Panc1 (cell line): ENCODE data around the gene GBP6. TPM values are rescaled to one million over a fixed set of nuclear protein-coding genes. Genes with fewer than 3 reads are reported as not detected.
"Not testable (repeated sequence)": the region's sequence is repeated elsewhere in the genome, so short reads cannot be mapped to it uniquely, and the experiment has no call there.

Experiments
- ATAC-seq: fragments of 200-7000 bp; cut with Tn5 transposase; 2 replicates; pipeline ENCODE4 v1.9.1; 2020; ENCODE audit warnings: mild to moderate bottlenecking, moderate library complexity
- BruUV-seq: library from RNA; stranded (reverse); fragments of 400-500 nt; replicated peaks from 2 replicates; lab custom pipeline; 2021; lab: Mats Ljungman, UMichigan
- CTCF ChIA-PET: fragments of 300-600 bp; sonication (Branson Sonifier 250); formaldehyde crosslinking; loops from one replicate; lab custom pipeline; 2022; ENCODE audit warnings: antibody characterized with exemption; lab: Charles Lee
- POLR2A ChIA-PET: fragments of 300-600 bp; sonication (Branson Sonifier 250); formaldehyde crosslinking; loops from one replicate; lab custom pipeline; 2022; ENCODE audit warnings: antibody characterized with exemption; lab: Charles Lee
- DNase-seq: peaks from one replicate; pipeline ENCODE4 v3.0.0-alpha.2; 2010; ENCODE audit warnings: low read depth, low spot score
- H3K27ac ChIP-seq: 2 replicates; pipeline ENCODE4 v1.5.1; 2011; ENCODE audit warnings: mild to moderate bottlenecking, low read length, inconsistent platforms
- H3K27me3 ChIP-seq: fragments of 200-500 bp; sonication (Bioruptor generic); 2 replicates; pipeline ENCODE4 v1.6.0; 2014; ENCODE audit warnings: low read length, inconsistent platforms; ENCODE audit not compliant: control insufficient read depth, insufficient read depth
- H3K36me3 ChIP-seq: fragments of 200-500 bp; sonication (Bioruptor generic); 2 replicates; pipeline ENCODE4 v1.5.1; 2014; ENCODE audit warnings: inconsistent platforms, mild to moderate bottlenecking, low read length, moderate library complexity; ENCODE audit not compliant: control insufficient read depth, insufficient read depth
- H3K4me1 ChIP-seq: 2 replicates; pipeline ENCODE4 v1.5.1; 2011; ENCODE audit warnings: inconsistent platforms, mild to moderate bottlenecking, low read length, moderate library complexity; ENCODE audit not compliant: control insufficient read depth, insufficient read depth
- H3K4me3 ChIP-seq, 2 experiments: 2 replicates each; pipeline ENCODE4 v1.5.1; 2011 to 2012; ENCODE audit warnings: low read depth in 2 of 2, low read length in 2 of 2, mild to moderate bottlenecking in 2 of 2, inconsistent platforms in 1 of 2, moderate library complexity in 1 of 2
- H3K9me3 ChIP-seq: fragments of 200-500 bp; sonication (Bioruptor generic); 2 replicates; pipeline ENCODE4 v1.5.1; 2014; ENCODE audit warnings: low read depth, mild to moderate bottlenecking, inconsistent platforms, low read length, moderate library complexity; ENCODE audit not compliant: control insufficient read depth, insufficient read depth
- CTCF ChIP-seq: fragments of 450-650 bp; IDR thresholded peaks from 2 replicates; pipeline ENCODE4 v1.5.1; 2017; ENCODE audit warnings: mild to moderate bottlenecking
- POLR2AphosphoS5 ChIP-seq: IDR thresholded peaks from 2 replicates; pipeline ENCODE4 v1.6.1; 2012; ENCODE audit warnings: mild to moderate bottlenecking, low read depth, low read length, moderate library complexity
- SIN3A ChIP-seq: IDR thresholded peaks from 2 replicates; pipeline ENCODE4 v1.6.1; 2012; ENCODE audit warnings: low read depth, mild to moderate bottlenecking, low read length, moderate library complexity, borderline replicate concordance; ENCODE audit not compliant: insufficient read depth
- TCF7L2 ChIP-seq: IDR thresholded peaks from 2 replicates; pipeline ENCODE4 v1.6.1; 2011; ENCODE audit warnings: mild to moderate bottlenecking, low read depth, low read length, inconsistent platforms
- in situ Hi-C: cut with HindIII; loops from 2 replicates; pipeline ENCODE4 v1.10.0; 2016; ENCODE audit warnings: low sequenced_read_pairs, low pct_unique_long_range_greater_than_20kb
- intact Hi-C: fragments of 100-400 bp; cut with micrococcal nuclease; formaldehyde crosslinking; loops from one replicate; pipeline ENCODE4 v1.10.0; 2022; ENCODE audit not compliant: unreplicated experiment
- total RNA-seq: library from RNA; stranded (reverse); gene quantifications from one replicate; pipeline ENCODE4 v1.2.1, GENCODE V29; 2021; ENCODE audit not compliant: unreplicated experiment
- TF ChIP-seq, protein P1 (sequence below), 2 experiments: IDR thresholded peaks; 2 replicates each; pipeline ENCODE4 v1.6.1; 2011 to 2012; ENCODE audit warnings: low read depth in 2 of 2, control low read depth in 1 of 2, low read length in 1 of 2, mild to moderate bottlenecking in 1 of 2, moderate library complexity in 1 of 2; ENCODE audit not compliant: insufficient read depth in 1 of 2

Gene GBP6
- total RNA-seq, 1 experiment from 2014 or later, result not detected

- POLR2A ChIA-PET, result no interaction called here
- no peaks in the 10 kb centered on the region for H3K27me3 ChIP-seq
- TF ChIP-seq SIN3A (no peak), POLR2AphosphoS5 (no peak), CTCF (no peak), TCF7L2 (no peak)
- TF ChIP-seq, protein P1, sequence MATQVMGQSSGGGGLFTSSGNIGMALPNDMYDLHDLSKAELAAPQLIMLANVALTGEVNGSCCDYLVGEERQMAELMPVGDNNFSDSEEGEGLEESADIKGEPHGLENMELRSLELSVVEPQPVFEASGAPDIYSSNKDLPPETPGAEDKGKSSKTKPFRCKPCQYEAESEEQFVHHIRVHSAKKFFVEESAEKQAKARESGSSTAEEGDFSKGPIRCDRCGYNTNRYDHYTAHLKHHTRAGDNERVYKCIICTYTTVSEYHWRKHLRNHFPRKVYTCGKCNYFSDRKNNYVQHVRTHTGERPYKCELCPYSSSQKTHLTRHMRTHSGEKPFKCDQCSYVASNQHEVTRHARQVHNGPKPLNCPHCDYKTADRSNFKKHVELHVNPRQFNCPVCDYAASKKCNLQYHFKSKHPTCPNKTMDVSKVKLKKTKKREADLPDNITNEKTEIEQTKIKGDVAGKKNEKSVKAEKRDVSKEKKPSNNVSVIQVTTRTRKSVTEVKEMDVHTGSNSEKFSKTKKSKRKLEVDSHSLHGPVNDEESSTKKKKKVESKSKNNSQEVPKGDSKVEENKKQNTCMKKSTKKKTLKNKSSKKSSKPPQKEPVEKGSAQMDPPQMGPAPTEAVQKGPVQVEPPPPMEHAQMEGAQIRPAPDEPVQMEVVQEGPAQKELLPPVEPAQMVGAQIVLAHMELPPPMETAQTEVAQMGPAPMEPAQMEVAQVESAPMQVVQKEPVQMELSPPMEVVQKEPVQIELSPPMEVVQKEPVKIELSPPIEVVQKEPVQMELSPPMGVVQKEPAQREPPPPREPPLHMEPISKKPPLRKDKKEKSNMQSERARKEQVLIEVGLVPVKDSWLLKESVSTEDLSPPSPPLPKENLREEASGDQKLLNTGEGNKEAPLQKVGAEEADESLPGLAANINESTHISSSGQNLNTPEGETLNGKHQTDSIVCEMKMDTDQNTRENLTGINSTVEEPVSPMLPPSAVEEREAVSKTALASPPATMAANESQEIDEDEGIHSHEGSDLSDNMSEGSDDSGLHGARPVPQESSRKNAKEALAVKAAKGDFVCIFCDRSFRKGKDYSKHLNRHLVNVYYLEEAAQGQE (IDR thresholded peaks at IDR 0.05; ENCODE audit: insufficient read depth in 1 of 2, low read depth in 2 of 2, low read length in 1 of 2), result no peak
- no TSS peak for BruUV-seq
- no peak overlapping the region for H3K27ac ChIP-seq
- H3K4me3 ChIP-seq, result no peak overlapping the region
- no peaks in the 10 kb centered on the region for H3K4me1 ChIP-seq
- H3K36me3 ChIP-seq, result no peaks in the 10 kb centered on the region
- in situ Hi-C loops, result no loop called here
- CTCF ChIA-PET, result no interaction called here
- intact Hi-C loops, result no loop called here
- no peak for DNase-seq
- H3K9me3 ChIP-seq, result no peaks in the 10 kb centered on the region
- ATAC-seq, result no peak
Measured at GRCh38 chr1:89369331-89369730, 5.5 kb downstream of the GBP6 start.

GRCh38 chr1:89373810-89374209, 10.0 kb downstream of the GBP6 start:
- DNase-seq, intact Hi-C loops, in situ Hi-C loops, H3K9me3 ChIP-seq, POLR2A ChIA-PET, H3K36me3 ChIP-seq, H3K27me3 ChIP-seq, BruUV-seq, H3K4me1 ChIP-seq, H3K4me3 ChIP-seq, H3K27ac ChIP-seq, CTCF ChIA-PET, ATAC-seq: not testable (repeated sequence)

- DNase-seq (no peak), ATAC-seq (no peak)
- ChIA-PET POLR2A (interaction anchor here (0.6 kb wide), 1 partner anchor 97 kb away, joined by 3 read pairs; no protein-coding TSS in a partner anchor), CTCF (no interaction called here)
- BruUV-seq, result no TSS peak
- H3K27ac ChIP-seq, result no peak overlapping the region
- no peak for TF ChIP-seq POLR2AphosphoS5
- no peak for TF ChIP-seq SIN3A
- TF ChIP-seq TCF7L2, result no peak
- TF ChIP-seq, protein P1 (IDR thresholded peaks at IDR 0.05; ENCODE audit: insufficient read depth in 1 of 2, low read depth in 2 of 2, low read length in 1 of 2), result no peak
- TF ChIP-seq CTCF, result no peak
- in situ Hi-C loops, result no loop called here
- H3K27me3 ChIP-seq, result no peaks in the 10 kb centered on the region
- H3K4me3 ChIP-seq, result no peak overlapping the region
- H3K36me3 ChIP-seq, result no peaks in the 10 kb centered on the region
- H3K4me1 ChIP-seq, result no peaks in the 10 kb centered on the region
- no peaks in the 10 kb centered on the region for H3K9me3 ChIP-seq
- intact Hi-C loops, result no loop called here
Measured at GRCh38 chr1:89378001-89378400, 14.1 kb downstream of the GBP6 start.
